Hepatocyte (in vitro differentiated cells): ENCODE results near the gene CYP2S1. TPM values are rescaled to one million over a fixed set of nuclear protein-coding genes. Genes with fewer than 3 reads are reported as not detected.

Experiments
- DNase-seq: peaks from one replicate; pipeline ENCODE4 v3.0.0-alpha.2; 2016; ENCODE audit warnings: low spot score
- H2AFZ ChIP-seq: fragments of 200-600 bp; sonication (generic); 2 replicates; pipeline ENCODE4 v1.6.0; 2016; ENCODE audit warnings: antibody characterized with exemption, mild to moderate bottlenecking
- H3K27ac ChIP-seq: fragments of 200-600 bp; sonication (generic); 2 replicates; pipeline ENCODE4 v1.5.1; 2016; ENCODE audit warnings: mild to moderate bottlenecking
- H3K27me3 ChIP-seq: fragments of 200-600 bp; sonication (generic); 2 replicates; pipeline ENCODE4 v1.6.1; 2016
- H3K36me3 ChIP-seq: fragments of 200-600 bp; sonication (generic); replicated peaks from 2 replicates; pipeline ENCODE4 v1.5.1; 2016; ENCODE audit warnings: low read depth; ENCODE audit not compliant: insufficient read depth
- H3K4me1 ChIP-seq: fragments of 200-600 bp; sonication (generic); 2 replicates; pipeline ENCODE4 v1.5.1; 2016; ENCODE audit warnings: mild to moderate bottlenecking, moderate library complexity; ENCODE audit not compliant: insufficient read depth
- H3K4me2 ChIP-seq: fragments of 200-600 bp; sonication (generic); 2 replicates; pipeline ENCODE4 v1.6.0; 2016
- H3K4me3 ChIP-seq: fragments of 200-600 bp; sonication (generic); 2 replicates; pipeline ENCODE4 v1.5.1; 2016; ENCODE audit warnings: mild to moderate bottlenecking
- H3K79me2 ChIP-seq: fragments of 200-600 bp; sonication (generic); 2 replicates; pipeline ENCODE4 v1.6.0; 2017; ENCODE audit warnings: mild to moderate bottlenecking
- H3K9me2 ChIP-seq: fragments of 200-600 bp; sonication (generic); replicated peaks from 2 replicates; pipeline ENCODE4 v1.6.0; 2017; ENCODE audit warnings: mild to moderate bottlenecking; ENCODE audit not compliant: insufficient read depth
- H3K9me3 ChIP-seq: fragments of 200-600 bp; sonication (generic); 2 replicates; pipeline ENCODE4 v1.5.1; 2016; ENCODE audit warnings: low read depth, mild to moderate bottlenecking
- H4K20me1 ChIP-seq: fragments of 200-600 bp; sonication (generic); 2 replicates; pipeline ENCODE4 v1.6.0; 2016; ENCODE audit warnings: mild to moderate bottlenecking; ENCODE audit not compliant: insufficient read depth, poor library complexity, severe bottlenecking
- EZH2 ChIP-seq: fragments of 200-600 bp; sonication (generic); IDR thresholded peaks from 2 replicates; pipeline ENCODE4 v1.6.1; 2016; ENCODE audit warnings: antibody characterized with exemption, mild to moderate bottlenecking, borderline replicate concordance
- EZH2phosphoT487 ChIP-seq: fragments of 200-600 bp; sonication (generic); IDR thresholded peaks from one replicate; pipeline ENCODE4 v1.6.1; 2018; ENCODE audit warnings: antibody characterized with exemption, mild to moderate bottlenecking, low read depth, moderate library complexity; ENCODE audit not compliant: unreplicated experiment, severe bottlenecking
- WGBS: methylation state at CpG from one replicate; pipeline ENCODE4 v1.1.6; 2016; ENCODE audit warnings: low lambda C conversion rate; ENCODE audit errors: missing lambda C conversion rate; 5-methylcytosine and 5-hydroxymethylcytosine counted together
- polyA plus RNA-seq: library from polyadenylated mRNA; unstranded; fragments of >200 nt; fragmentation: Nextera tagmentation; extraction: Ambion mirVana; gene quantifications from 2 replicates; pipeline ENCODE4 v1.2.1, GENCODE V29; 2016
- total RNA-seq: library from RNA; depleted of rRNA; stranded (reverse); fragments of >200 nt; gene quantifications from 2 replicates; pipeline ENCODE4 v1.2.3, GENCODE V29; 2014
- TF ChIP-seq, protein P1 (sequence below): fragments of 200-600 bp; sonication (generic); IDR thresholded peaks from 2 replicates; pipeline ENCODE4 v1.5.1; 2016; ENCODE audit warnings: antibody characterized with exemption, mild to moderate bottlenecking; ENCODE audit not compliant: poor library complexity

The CYP2S1 gene
- total and polyA plus RNA-seq, 2 experiments from 2014 or later, result 11.6 to 23.7 TPM

DNA sequence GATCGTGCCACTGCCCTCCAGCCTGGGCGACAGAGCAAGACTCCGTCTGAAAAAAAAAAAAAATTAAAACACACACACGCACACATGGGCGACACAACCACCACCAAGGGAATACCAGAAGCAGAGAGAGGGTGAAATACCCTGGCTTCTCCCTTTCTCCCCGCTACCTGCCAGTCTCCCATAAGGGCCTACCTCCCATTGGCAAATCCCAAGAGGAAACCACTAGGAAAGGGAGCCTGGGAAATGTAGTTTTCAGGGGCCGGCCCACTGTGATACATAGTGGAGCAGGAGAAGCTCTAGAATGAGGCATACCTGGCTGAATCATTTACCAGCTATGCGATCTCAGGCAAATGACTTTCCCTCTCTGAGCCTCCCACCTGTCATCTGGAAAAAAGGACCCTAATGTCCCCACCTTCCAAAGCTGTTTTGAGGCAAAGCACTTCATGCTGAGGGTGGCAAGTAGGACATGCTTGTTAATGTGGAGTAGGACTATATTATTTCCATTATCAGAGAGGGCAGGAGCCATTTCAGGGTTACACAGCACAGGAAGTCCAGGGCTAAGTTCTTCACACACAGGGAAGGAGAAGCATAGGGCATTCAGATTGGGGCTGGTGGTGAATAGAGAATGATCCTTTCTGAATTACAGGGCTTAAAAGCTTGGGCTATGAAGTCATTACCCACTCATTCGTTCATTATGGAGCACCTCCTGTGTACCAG is 56.8 kb downstream of the CYP2S1 start:
- Histone ChIP-seq H3K79me2 (no peaks in the 10 kb centered on the region), H3K4me3 (no peak overlapping the region), H3K9me3 (no peaks in the 10 kb centered on the region), H3K27me3 (no peaks in the 10 kb centered on the region), H3K9me2 (no peaks in the 10 kb centered on the region), H3K36me3 (no peaks in the 10 kb centered on the region), H3K27ac (no peak overlapping the region), H3K4me2 (no peak overlapping the region), H4K20me1 (no peaks in the 10 kb centered on the region), H2AFZ (no peak overlapping the region), H3K4me1 (no peaks in the 10 kb centered on the region)
- no peak for DNase-seq
- WGBS, result 97% methylated on average over 9 of the region's 9 CpGs
- TF ChIP-seq EZH2phosphoT487 (no peak), EZH2 (no peak)
- TF ChIP-seq, protein P1, sequence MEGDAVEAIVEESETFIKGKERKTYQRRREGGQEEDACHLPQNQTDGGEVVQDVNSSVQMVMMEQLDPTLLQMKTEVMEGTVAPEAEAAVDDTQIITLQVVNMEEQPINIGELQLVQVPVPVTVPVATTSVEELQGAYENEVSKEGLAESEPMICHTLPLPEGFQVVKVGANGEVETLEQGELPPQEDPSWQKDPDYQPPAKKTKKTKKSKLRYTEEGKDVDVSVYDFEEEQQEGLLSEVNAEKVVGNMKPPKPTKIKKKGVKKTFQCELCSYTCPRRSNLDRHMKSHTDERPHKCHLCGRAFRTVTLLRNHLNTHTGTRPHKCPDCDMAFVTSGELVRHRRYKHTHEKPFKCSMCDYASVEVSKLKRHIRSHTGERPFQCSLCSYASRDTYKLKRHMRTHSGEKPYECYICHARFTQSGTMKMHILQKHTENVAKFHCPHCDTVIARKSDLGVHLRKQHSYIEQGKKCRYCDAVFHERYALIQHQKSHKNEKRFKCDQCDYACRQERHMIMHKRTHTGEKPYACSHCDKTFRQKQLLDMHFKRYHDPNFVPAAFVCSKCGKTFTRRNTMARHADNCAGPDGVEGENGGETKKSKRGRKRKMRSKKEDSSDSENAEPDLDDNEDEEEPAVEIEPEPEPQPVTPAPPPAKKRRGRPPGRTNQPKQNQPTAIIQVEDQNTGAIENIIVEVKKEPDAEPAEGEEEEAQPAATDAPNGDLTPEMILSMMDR, result no peak

DNA sequence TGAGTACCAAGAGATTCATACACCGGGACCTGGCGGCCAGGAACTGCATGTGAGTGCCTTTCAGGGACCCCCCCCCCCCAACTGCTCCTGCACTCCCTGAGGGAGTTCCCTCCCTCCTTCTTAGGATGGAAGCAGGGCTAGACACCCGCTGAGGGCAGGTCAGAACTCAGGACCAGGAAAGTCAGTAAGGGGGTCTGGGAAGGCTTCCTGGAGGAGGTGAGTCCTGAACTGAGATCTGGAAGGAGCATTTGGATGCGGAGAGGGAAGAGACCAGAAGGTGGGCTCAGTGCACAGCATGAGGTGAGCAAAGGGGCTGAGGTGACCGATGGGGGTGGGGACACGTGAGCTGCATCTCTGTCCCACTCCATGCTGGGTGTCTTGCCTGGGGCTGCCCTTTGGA is 60.6 kb downstream of the CYP2S1 start:
- 94% methylated on average over 6 of the region's 6 CpGs for WGBS
- Histone ChIP-seq H3K9me3 (no peaks in the 10 kb centered on the region), H3K9me2 (no peaks in the 10 kb centered on the region), H3K79me2 (no peaks in the 10 kb centered on the region), H3K4me1 (no peaks in the 10 kb centered on the region), H4K20me1 (no peaks in the 10 kb centered on the region), H2AFZ (no peak overlapping the region), H3K4me2 (no peak overlapping the region), H3K36me3 (no peaks in the 10 kb centered on the region), H3K27ac (no peak overlapping the region), H3K27me3 (no peaks in the 10 kb centered on the region), H3K4me3 (no peak overlapping the region)
- TF ChIP-seq EZH2, result no peak
- TF ChIP-seq, protein P1, result no peak
- no peak for TF ChIP-seq EZH2phosphoT487
- no peak for DNase-seq

DNA sequence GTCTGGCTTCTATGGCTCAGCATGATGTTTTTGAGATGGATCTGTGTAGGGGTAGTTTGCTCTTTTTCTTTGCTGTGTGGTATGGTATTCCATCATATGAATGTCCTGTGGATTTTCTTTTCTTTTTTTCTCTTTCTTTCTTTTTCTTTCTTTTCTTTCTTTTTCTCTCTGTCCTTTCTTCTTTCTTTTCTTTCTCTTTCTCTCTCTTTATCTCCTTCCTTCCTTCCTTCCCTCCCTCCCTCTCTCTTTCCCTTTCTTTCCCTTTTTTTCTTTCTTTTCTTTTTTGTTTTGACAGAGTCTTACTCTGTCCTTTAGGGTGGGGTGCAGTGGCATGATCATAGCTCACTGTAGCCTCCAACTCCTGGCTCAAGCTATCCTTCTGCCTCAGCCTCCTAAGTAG is 62.2 kb downstream of the CYP2S1 start:
- H4K20me1 ChIP-seq, result no peaks in the 10 kb centered on the region
- H3K9me3 ChIP-seq, result no peaks in the 10 kb centered on the region
- H3K4me1 ChIP-seq, result no peaks in the 10 kb centered on the region
- no peaks in the 10 kb centered on the region for H3K27me3 ChIP-seq
- no peaks in the 10 kb centered on the region for H3K9me2 ChIP-seq
- TF ChIP-seq EZH2phosphoT487, result no peak
- no peak for TF ChIP-seq EZH2
- TF ChIP-seq, protein P1, result no peak
- no peak overlapping the region for H3K27ac ChIP-seq
- H3K4me2 ChIP-seq, result no peak overlapping the region
- H3K79me2 ChIP-seq, result no peaks in the 10 kb centered on the region
- no peak overlapping the region for H3K4me3 ChIP-seq
- no peak for DNase-seq
- no peak overlapping the region for H2AFZ ChIP-seq
- H3K36me3 ChIP-seq, result no peaks in the 10 kb centered on the region

Other genes with a start within 250 kb of the CYP2S1 start
- gene CYP2B6, start 201.9 kb upstream of the CYP2S1 start, total RNA-seq, result 1.2 and 1.7 TPM in 2 replicates
- 0.88 and 1.0 TPM in 2 replicates for gene CYP2B6, start 201.9 kb upstream of the CYP2S1 start, polyA plus RNA-seq
- gene CYP2A13, start 104.8 kb upstream of the CYP2S1 start, total RNA-seq, result not detected in 2 replicates
- gene CYP2A13, start 104.8 kb upstream of the CYP2S1 start, polyA plus RNA-seq, result 0.23 TPM in 1 of 2 replicates, not detected in the other
- not detected in 2 replicates for gene CYP2F1, start 78.8 kb upstream of the CYP2S1 start, total RNA-seq
- gene CYP2F1, start 78.8 kb upstream of the CYP2S1 start, polyA plus RNA-seq, result not detected in 2 replicates
- 35.0 and 45.9 TPM in 2 replicates for gene AXL, start 26.0 kb downstream of the CYP2S1 start, total RNA-seq
- gene AXL, start 26.0 kb downstream of the CYP2S1 start, polyA plus RNA-seq, result 15.0 and 17.3 TPM in 2 replicates
- 92.8 and 98.5 TPM in 2 replicates for gene HNRNPUL1, start 71.2 kb downstream of the CYP2S1 start, total RNA-seq
- gene HNRNPUL1, start 71.2 kb downstream of the CYP2S1 start, polyA plus RNA-seq, result 111 and 115 TPM in 2 replicates
- 11.4 and 15.1 TPM in 2 replicates for gene CCDC97, start 117.0 kb downstream of the CYP2S1 start, total RNA-seq
- gene CCDC97, start 117.0 kb downstream of the CYP2S1 start, polyA plus RNA-seq, result 24.4 and 32.7 TPM in 2 replicates
- gene TGFB1, start 160.7 kb downstream of the CYP2S1 start, total RNA-seq, result 15.7 and 17.1 TPM in 2 replicates
- gene TGFB1, start 160.7 kb downstream of the CYP2S1 start, polyA plus RNA-seq, result 122 and 152 TPM in 2 replicates
- gene B9D2, start 170.9 kb downstream of the CYP2S1 start, total RNA-seq, result 5.3 and 6.0 TPM in 2 replicates
- 9.6 and 13.2 TPM in 2 replicates for gene B9D2, start 170.9 kb downstream of the CYP2S1 start, polyA plus RNA-seq
- 23.6 and 27.5 TPM in 2 replicates for gene TMEM91, start 183.3 kb downstream of the CYP2S1 start, total RNA-seq
- 51.8 and 55.7 TPM in 2 replicates for gene TMEM91, start 183.3 kb downstream of the CYP2S1 start, polyA plus RNA-seq
- gene EXOSC5, start 204.1 kb downstream of the CYP2S1 start, total RNA-seq, result 7.4 and 13.7 TPM in 2 replicates
- gene EXOSC5, start 204.1 kb downstream of the CYP2S1 start, polyA plus RNA-seq, result 21.2 and 22.4 TPM in 2 replicates
- 28.1 and 30.3 TPM in 2 replicates for gene BCKDHA, start 204.6 kb downstream of the CYP2S1 start, total RNA-seq
- gene BCKDHA, start 204.6 kb downstream of the CYP2S1 start, polyA plus RNA-seq, result 30.3 and 39.6 TPM in 2 replicates
- gene B3GNT8, start 234.2 kb downstream of the CYP2S1 start, total RNA-seq, result 5.3 and 9.2 TPM in 2 replicates
- gene B3GNT8, start 234.2 kb downstream of the CYP2S1 start, polyA plus RNA-seq, result 14.6 and 17.7 TPM in 2 replicates
- gene DMAC2, start 246.7 kb downstream of the CYP2S1 start, total RNA-seq, result 54.7 and 62.0 TPM in 2 replicates
- gene DMAC2, start 246.7 kb downstream of the CYP2S1 start, polyA plus RNA-seq, result 63.9 and 66.8 TPM in 2 replicates
- gene ERICH4, start 249.9 kb downstream of the CYP2S1 start, total RNA-seq, result 2.3 and 3.7 TPM in 2 replicates
- gene ERICH4, start 249.9 kb downstream of the CYP2S1 start, polyA plus RNA-seq, result 1.1 and 4.3 TPM in 2 replicates